Upper lobe of left lung (tissue), 4 donors: Measurements from ENCODE around the gene SERPINA6.

Source experiments
- CTCF ChIP-seq, 6 experiments: fragments of 450-650 bp in 4 of 6; fragments of 200-600 bp in 2 of 6; sonication (generic) in 2 of 6; IDR thresholded peaks; one replicate each; pipeline ENCODE4 v1.5.1; 2016 to 2019; ENCODE audit warnings: antibody characterized with exemption in 6 of 6
- POLR2A ChIP-seq, 4 donors: fragments of 450-650 bp; IDR thresholded peaks; one replicate each; pipeline ENCODE4 v1.5.1; 2016 to 2017; ENCODE audit warnings: antibody characterized with exemption in 4 of 4, mild to moderate bottlenecking in 2 of 4

DNA sequence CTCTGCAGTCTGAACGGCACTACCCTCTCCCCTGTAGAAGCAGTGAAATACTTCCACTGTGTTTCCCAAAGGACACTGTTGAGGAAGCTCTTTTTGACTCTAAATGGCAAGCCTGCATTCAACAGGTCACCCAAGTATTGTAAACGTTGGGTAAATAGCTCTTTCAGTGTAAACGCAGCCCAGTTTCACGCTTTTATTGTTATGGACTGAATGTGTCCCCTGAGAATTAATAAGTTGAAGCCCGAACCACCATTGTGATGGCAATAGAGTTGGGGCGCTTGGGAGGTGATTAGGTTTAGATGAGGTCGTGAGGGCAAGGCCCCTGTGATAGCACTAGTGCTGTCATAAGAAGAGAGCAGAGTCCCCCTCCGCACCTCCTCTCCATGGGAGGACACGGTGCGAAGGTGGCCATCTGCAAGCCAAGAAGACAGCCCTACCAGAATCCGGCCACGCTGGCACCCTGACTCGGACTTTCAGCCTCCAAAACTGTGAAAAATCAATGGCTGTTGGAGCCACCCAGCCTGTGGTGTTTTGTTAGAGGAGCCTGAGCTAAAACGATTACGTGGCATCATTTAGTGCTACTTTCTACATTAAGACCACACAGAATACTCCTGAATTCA is 31.1 kb downstream of the SERPINA6 start:
- TF ChIP-seq CTCF (IDR thresholded peaks at IDR 0.05) = no peak
- TF ChIP-seq POLR2A (IDR thresholded peaks at IDR 0.05) = no peak
